ENCODE data around the gene NOC3L. TPM values are rescaled to one million over a fixed set of nuclear protein-coding genes. Genes with fewer than 3 reads are reported as not detected.

NOC3L gene
- total and polyA plus RNA-seq, 2 donors from 2014 or later: 6.0 to 17.7 TPM

DNA sequence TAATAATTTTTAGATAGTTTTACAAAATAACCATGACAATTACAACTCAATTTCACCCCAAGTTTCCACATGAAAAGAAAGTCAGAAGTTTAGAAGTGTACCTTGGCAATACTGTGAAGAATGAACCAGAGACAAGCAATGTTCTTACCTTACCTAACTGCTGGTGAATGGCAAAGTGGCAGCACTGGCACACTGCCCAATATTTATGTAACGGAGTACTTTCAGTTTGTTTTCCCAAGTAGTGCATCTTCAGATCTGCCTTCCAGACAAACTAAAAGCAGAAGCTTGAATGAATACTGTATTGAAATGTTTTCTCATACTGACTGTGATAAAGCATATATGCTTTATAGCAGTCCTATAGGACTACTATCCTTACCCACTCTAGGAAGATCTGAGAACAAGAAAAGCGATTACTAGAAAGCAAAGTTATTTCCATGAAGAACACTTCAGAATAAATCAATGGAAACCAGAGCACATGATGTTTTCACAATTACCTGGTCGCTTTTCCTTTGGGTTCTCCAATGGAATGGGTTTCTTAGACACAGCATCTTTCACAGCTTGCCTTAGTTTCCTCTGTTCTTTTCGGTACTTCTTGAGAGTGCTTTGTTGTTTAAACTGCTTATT is 1.5 kb downstream of the NOC3L start:
- TF ChIP-seq, protein P1, sequence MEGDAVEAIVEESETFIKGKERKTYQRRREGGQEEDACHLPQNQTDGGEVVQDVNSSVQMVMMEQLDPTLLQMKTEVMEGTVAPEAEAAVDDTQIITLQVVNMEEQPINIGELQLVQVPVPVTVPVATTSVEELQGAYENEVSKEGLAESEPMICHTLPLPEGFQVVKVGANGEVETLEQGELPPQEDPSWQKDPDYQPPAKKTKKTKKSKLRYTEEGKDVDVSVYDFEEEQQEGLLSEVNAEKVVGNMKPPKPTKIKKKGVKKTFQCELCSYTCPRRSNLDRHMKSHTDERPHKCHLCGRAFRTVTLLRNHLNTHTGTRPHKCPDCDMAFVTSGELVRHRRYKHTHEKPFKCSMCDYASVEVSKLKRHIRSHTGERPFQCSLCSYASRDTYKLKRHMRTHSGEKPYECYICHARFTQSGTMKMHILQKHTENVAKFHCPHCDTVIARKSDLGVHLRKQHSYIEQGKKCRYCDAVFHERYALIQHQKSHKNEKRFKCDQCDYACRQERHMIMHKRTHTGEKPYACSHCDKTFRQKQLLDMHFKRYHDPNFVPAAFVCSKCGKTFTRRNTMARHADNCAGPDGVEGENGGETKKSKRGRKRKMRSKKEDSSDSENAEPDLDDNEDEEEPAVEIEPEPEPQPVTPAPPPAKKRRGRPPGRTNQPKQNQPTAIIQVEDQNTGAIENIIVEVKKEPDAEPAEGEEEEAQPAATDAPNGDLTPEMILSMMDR (IDR thresholded peaks at IDR 0.05; ENCODE audit: borderline replicate concordance, extremely low read depth, insufficient read depth): no peak
- H3K27me3 ChIP-seq (ENCODE audit: control insufficient read depth, insufficient read depth, low read length): no peaks in the 10 kb centered on the region
- no peak for FAIRE-seq
- H3K36me3 ChIP-seq (ENCODE audit: control insufficient read depth in 2 of 3, insufficient read depth in 3 of 3, low read length in 3 of 3): peaks cover 0 to 16% (median 2%) of the 10 kb centered on the region in 3 donors
- DNase-seq: peak in 1 of 5 donors; percentile 1
- intact Hi-C loops (cut with DNase I): no loop called here
- no peak overlapping the region for H3K27ac ChIP-seq (ENCODE audit: low read depth in 2 of 2, low read length in 2 of 2)
- H3K9ac ChIP-seq (ENCODE audit: low read length in 3 of 3): peak overlapping the region in 1 of 3 donors; percentile 67
- H3K4me3 ChIP-seq (ENCODE audit: low read length in 3 of 3): peak overlapping the region in 2 of 3 donors; percentile 20 to 75
- H3K4me1 ChIP-seq (ENCODE audit: control insufficient read depth in 2 of 3, insufficient read depth in 2 of 3, low read depth in 1 of 3, low read length in 3 of 3): peaks cover 0 to 7% (median 0%) of the 10 kb centered on the region in 3 donors
- no peaks in the 10 kb centered on the region for H3K9me3 ChIP-seq (ENCODE audit: control insufficient read depth in 2 of 3, insufficient read depth in 1 of 3, low read length in 3 of 3)

DNA sequence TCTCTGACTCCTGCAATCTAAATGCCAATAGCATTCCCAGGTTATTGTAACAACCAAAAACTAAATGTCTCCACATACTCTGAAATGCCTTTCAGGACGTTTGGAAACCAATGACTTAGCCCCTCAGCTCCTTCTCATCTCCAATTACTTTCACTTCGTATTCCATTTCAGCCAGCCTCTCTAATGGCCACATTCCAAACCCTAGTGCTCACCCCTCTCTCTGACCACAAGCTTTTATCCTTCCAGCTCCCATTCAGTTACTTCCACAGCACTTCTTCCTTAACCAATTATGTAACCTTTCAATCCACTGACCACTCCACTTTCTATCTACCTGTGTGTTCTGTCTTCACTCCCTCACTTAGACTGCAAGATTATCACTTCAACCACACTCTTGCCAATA is 4.3 kb downstream of the NOC3L start:
- Histone ChIP-seq H3K36me3 (ENCODE audit: control insufficient read depth in 2 of 3, insufficient read depth in 3 of 3, low read length in 3 of 3) (peaks cover 2 to 20% (median 2%) of the 10 kb centered on the region in 3 donors), H3K9ac (ENCODE audit: low read length in 3 of 3) (no peak overlapping the region), H3K27me3 (ENCODE audit: control insufficient read depth, insufficient read depth, low read length) (no peaks in the 10 kb centered on the region), H3K9me3 (ENCODE audit: control insufficient read depth in 2 of 3, insufficient read depth in 1 of 3, low read length in 3 of 3) (no peaks in the 10 kb centered on the region), H3K4me3 (ENCODE audit: low read length in 3 of 3) (no peak overlapping the region), H3K4me1 (ENCODE audit: control insufficient read depth in 2 of 3, insufficient read depth in 2 of 3, low read depth in 1 of 3, low read length in 3 of 3) (peaks cover 0 to 7% (median 0%) of the 10 kb centered on the region in 3 donors), H3K27ac (ENCODE audit: low read depth in 2 of 2, low read length in 2 of 2) (no peak overlapping the region)
- TF ChIP-seq, protein P1 (IDR thresholded peaks at IDR 0.05; ENCODE audit: borderline replicate concordance, extremely low read depth, insufficient read depth): no peak
- intact Hi-C loops (cut with DNase I): no loop called here
- no peak for DNase-seq
- FAIRE-seq: no peak

DNA sequence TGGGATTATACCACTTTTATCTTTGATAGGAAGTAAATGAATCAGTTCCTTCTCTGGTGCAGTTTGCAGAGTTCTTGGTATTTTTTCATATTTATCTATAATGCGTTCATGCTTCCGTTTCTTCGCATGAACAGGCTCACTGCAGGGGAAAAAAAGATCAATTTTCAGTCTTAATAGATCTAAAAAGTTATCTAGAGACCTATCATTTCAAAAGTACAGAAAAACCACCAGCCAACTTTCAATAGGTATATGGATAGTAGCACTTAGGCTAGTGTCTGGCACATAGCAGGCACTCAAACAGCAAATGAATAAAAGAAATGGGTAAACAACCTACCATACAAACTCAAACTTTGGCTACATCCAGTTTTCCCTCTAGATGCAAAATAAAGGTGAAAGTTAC is 5.5 kb downstream of the NOC3L start:
- DNase-seq (no peak), FAIRE-seq (no peak)
- no peaks in the 10 kb centered on the region for H3K9me3 ChIP-seq (ENCODE audit: control insufficient read depth in 2 of 3, insufficient read depth in 1 of 3, low read length in 3 of 3)
- peaks cover 2 to 21% (median 2%) of the 10 kb centered on the region in 3 donors for H3K36me3 ChIP-seq (ENCODE audit: control insufficient read depth in 2 of 3, insufficient read depth in 3 of 3, low read length in 3 of 3)
- H3K27me3 ChIP-seq (ENCODE audit: control insufficient read depth, insufficient read depth, low read length): no peaks in the 10 kb centered on the region
- TF ChIP-seq, protein P1 (IDR thresholded peaks at IDR 0.05; ENCODE audit: borderline replicate concordance, extremely low read depth, insufficient read depth): no peak
- no peak overlapping the region for H3K9ac ChIP-seq (ENCODE audit: low read length in 3 of 3)
- H3K4me3 ChIP-seq (ENCODE audit: low read length in 3 of 3): no peak overlapping the region
- H3K27ac ChIP-seq (ENCODE audit: low read depth in 2 of 2, low read length in 2 of 2): no peak overlapping the region
- intact Hi-C loops (cut with DNase I): no loop called here
- peaks cover 0 to 5% (median 0%) of the 10 kb centered on the region in 3 donors for H3K4me1 ChIP-seq (ENCODE audit: control insufficient read depth in 2 of 3, insufficient read depth in 2 of 3, low read depth in 1 of 3, low read length in 3 of 3)
